ENCODE measurements around the gene PTMA. TPM values are rescaled to one million over a fixed set of nuclear protein-coding genes. Genes with fewer than 3 reads are reported as not detected.

The PTMA gene
- total RNA-seq, 2 donors from 2014 or later, result 532 to 757 TPM

GRCh38 chr2:231662811-231663457, 45.4 kb upstream of the PTMA start:
- intact Hi-C loops (cut with DNase I), result no loop called here
- no peak for TF ChIP-seq POLR2A (IDR thresholded peaks at IDR 0.05)
- TF ChIP-seq CTCF (IDR thresholded peaks at IDR 0.05), result no peak

GRCh38 chr2:231663458-231664212, 44.7 kb upstream of the PTMA start:
- 95 to 99% methylated on average over 19 to 27 of the region's 27 CpGs for WGBS, 2 donors
- H3K4me1 ChIP-seq, result peaks cover 43% of the 10 kb centered on the region
- DNase-seq (no peak), ATAC-seq (no peak)
- no peaks in the 10 kb centered on the region for H3K9me3 ChIP-seq
- H3K27me3 ChIP-seq, result no peaks in the 10 kb centered on the region
- intact Hi-C loops (cut with DNase I), result no loop called here
- H3K36me3 ChIP-seq (replicated peaks in 1 of 2; ENCODE audit: insufficient read depth in 1 of 2, low read depth in 2 of 2), result no peaks in the 10 kb centered on the region
- TF ChIP-seq CTCF (IDR thresholded peaks at IDR 0.05) (no peak), POLR2A (IDR thresholded peaks at IDR 0.05) (no peak)
- no peak overlapping the region for H3K27ac ChIP-seq
- H3K4me3 ChIP-seq, result no peak overlapping the region

More at GRCh38 chr2:231662811-231663457, 45.4 kb upstream of the PTMA start:
- no peak for DNase-seq
- Histone ChIP-seq H3K4me1 (peaks cover 43% of the 10 kb centered on the region), H3K9me3 (no peaks in the 10 kb centered on the region), H3K27me3 (no peaks in the 10 kb centered on the region), H3K4me3 (no peak overlapping the region), H3K27ac (peak overlapping the region; percentile 57 to 93 (median 86)), H3K36me3 (replicated peaks in 1 of 2; ENCODE audit: insufficient read depth in 1 of 2, low read depth in 2 of 2) (no peaks in the 10 kb centered on the region)
- WGBS, 2 donors, result 80 to 81% methylated on average over 32 to 34 of the region's 34 CpGs
- no peak for ATAC-seq

GRCh38 chr2:231664727-231665126, 43.6 kb upstream of the PTMA start:
- H3K4me3 ChIP-seq, result no peak overlapping the region
- DNase-seq (no peak), ATAC-seq (no peak)
- H3K27me3 ChIP-seq, result no peaks in the 10 kb centered on the region
- peak overlapping the region; percentile 99 to 100 (median 100) for H3K27ac ChIP-seq
- no peaks in the 10 kb centered on the region for H3K9me3 ChIP-seq
- no peaks in the 10 kb centered on the region for H3K36me3 ChIP-seq (replicated peaks in 1 of 2; ENCODE audit: insufficient read depth in 1 of 2, low read depth in 2 of 2)
- no peak for TF ChIP-seq CTCF (IDR thresholded peaks at IDR 0.05)
- no peak for TF ChIP-seq POLR2A (IDR thresholded peaks at IDR 0.05)
- 91% methylated on average over 8 of the region's 8 CpGs for WGBS, 2 donors
- peaks cover 43% of the 10 kb centered on the region for H3K4me1 ChIP-seq
- intact Hi-C loops (cut with DNase I), result no loop called here

- 59 to 91% methylated on average over 7 to 20 of the region's 20 CpGs for WGBS, 2 donors
- H3K27ac ChIP-seq, result peak overlapping the region; percentile 99 to 100 (median 100)
- DNase-seq (no peak), ATAC-seq (no peak)
- intact Hi-C loops (cut with DNase I), result no loop called here
- TF ChIP-seq CTCF (IDR thresholded peaks at IDR 0.05) (no peak), POLR2A (IDR thresholded peaks at IDR 0.05) (no peak)
- H3K27me3 ChIP-seq, result no peaks in the 10 kb centered on the region
- H3K4me3 ChIP-seq, result peak overlapping the region in 1 of 2 donors; percentile 21
- no peaks in the 10 kb centered on the region for H3K9me3 ChIP-seq
- H3K36me3 ChIP-seq (replicated peaks in 1 of 2; ENCODE audit: insufficient read depth in 1 of 2, low read depth in 2 of 2), result no peaks in the 10 kb centered on the region
- H3K4me1 ChIP-seq, result peaks cover 42% of the 10 kb centered on the region
Measured at GRCh38 chr2:231665245-231666170, 42.8 kb upstream of the PTMA start.

Data from body of pancreas (tissue), 4 donors.